Measurements from ENCODE around the gene MRPS31.

- TF ChIP-seq CTCF (conservative IDR thresholded peaks at IDR 0.05; ENCODE audit: low read length): no peak
- TF ChIP-seq EZH2phosphoT487 (IDR thresholded peaks at IDR 0.05; ENCODE audit: borderline replicate concordance, low read depth, low read length): no peak
These were observed 23.7 kb upstream of the MRPS31 start for GRCh38 chr13:40794414-40795368.

Measured in OCI-LY7 (cell line).